Ishikawa (cell line): ENCODE results near the gene CRYZ.

Source experiments
- CEBPB ChIP-seq: IDR thresholded peaks from 2 replicates; pipeline ENCODE4 v1.6.1; 2012
- MAX ChIP-seq: IDR thresholded peaks from 2 replicates; pipeline ENCODE4 v1.6.1; 2012
- TEAD4 ChIP-seq: IDR thresholded peaks from 2 replicates; pipeline ENCODE4 v1.6.1; 2012

- TF ChIP-seq TEAD4 (no peak), CEBPB (no peak), MAX (no peak)
Observed at GRCh38 chr1:74681851-74682250, 51.0 kb downstream of the CRYZ start.
